HG03571 (cell line): ENCODE data around the gene LHX1.

Source experiments
- ATAC-seq: cut with Tn5 transposase; IDR thresholded peaks from one replicate; pipeline ENCODE4 v1.9.1; 2021; ENCODE audit not compliant: unreplicated experiment

Gene LHX1

DNA sequence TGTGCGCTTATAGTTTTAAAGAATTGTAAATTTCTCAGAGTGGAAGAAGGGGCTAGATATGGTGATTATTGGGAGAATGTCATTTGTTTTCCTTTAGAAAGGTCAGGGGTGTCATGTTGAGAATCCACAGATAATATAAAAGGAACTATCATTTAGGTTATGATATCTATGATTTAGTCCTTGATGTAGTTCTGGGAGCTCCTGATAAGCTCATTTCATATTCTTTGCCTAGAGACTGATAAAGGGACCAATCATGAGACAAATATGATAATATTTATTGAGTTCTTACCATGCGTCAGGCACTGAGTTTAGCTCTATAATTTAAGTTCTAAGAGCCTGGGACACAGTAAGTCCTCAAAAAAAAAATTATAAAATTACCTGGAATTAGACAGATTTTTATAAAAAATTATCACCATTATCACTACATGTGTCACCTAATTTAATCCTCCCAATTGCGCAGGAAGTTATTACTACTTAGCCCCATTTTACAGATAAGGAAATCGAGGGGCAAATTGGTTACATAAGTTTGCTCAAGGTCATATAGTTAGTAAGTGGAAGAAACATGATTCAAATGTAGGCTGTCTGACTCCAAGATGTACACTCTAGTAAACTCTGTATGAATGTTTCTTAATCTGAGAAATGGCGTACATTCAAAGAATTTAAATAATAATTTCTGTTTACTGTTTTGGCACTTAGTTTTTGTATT is 14.0 kb downstream of the LHX1 start:
- no peak for ATAC-seq

DNA sequence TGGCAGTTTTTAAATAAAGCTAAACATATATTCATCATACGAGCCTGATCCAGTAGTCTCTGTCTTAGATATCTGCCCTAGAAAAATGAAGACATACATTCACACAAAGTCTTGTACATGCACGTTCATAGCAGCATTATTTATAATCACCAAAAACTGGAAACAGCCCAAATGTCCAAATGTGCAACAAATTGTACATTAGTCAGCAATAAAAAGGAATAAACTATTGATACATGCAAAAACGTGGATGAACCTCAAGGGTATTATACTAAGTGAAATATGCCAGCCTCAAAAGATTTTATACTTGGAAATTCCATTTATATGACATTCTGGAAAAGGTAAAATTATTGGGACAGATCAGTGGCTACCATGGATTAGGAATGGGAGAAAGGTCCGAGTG is 34.2 kb downstream of the LHX1 start:
- ATAC-seq = no peak

DNA sequence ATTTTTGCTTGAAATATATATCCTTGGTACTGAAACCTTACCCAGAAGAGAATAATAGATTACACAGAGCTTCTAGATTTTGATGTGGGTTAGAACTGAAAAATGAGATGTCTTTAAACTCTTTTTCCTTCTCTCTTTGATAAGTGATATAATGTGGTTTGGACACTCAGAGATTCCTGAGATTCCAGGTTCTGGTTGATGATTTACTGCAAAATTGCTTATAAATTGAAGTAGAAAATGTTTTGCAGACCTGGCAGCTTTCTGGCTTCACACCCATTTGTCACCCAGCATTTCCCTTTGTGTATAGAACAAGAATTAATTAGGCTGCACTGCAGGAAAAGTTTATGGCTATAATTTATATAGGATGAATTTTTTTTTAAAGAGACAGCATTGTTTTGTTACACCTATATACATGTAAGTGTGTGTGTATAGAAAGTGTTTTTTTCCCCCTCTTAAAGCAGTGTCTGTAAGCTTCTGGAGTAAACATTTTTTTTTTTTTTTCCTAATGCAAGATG is 35.0 kb downstream of the LHX1 start:
- no peak for ATAC-seq

DNA sequence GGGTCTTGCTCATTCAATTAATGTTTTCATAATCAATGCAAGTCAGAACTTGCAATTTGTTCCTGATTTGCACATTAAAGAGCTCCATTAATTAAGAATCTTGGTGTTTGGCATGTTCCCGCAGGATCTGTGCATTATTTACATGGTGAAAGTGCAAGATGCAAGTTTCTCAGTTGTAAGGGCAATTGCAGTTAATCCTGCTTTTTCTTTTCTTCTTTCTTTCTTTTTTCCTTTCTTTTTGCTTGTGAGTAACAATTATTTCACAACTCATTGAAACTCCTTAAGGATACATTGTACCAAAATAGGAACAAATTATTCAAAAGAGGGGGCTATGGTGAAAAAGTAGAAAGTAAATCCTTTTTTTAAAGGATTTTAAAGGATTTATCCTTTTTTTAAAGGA is 35.6 kb downstream of the LHX1 start:
- ATAC-seq = no peak

DNA sequence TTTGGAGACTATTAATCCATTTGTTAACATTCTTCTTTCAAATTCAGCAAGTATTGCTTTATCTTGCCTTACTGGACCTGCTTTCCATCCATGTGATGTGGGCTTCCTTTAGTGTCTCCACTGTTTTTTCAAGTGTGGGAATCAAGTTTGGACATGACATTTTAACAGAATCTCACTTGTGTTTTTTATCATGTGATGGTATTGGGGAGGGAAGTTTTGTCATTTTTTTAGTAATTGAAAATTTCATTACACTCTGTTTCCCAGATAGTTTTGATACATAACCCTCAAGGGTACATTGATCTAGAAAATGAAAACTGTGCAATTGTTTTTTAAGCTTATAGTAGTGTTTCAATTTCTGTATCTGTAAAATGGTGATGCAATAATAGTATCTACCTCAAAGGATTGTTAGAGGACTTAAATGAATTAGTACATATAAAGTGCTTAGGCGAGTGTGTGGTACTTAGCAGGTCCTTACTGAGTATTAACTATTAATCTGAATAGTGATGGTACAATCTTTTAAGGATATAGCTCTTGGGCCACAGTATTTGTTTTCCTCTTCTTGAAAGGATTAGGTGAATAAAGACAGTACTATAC is 38.7 kb downstream of the LHX1 start:
- ATAC-seq = no peak

DNA sequence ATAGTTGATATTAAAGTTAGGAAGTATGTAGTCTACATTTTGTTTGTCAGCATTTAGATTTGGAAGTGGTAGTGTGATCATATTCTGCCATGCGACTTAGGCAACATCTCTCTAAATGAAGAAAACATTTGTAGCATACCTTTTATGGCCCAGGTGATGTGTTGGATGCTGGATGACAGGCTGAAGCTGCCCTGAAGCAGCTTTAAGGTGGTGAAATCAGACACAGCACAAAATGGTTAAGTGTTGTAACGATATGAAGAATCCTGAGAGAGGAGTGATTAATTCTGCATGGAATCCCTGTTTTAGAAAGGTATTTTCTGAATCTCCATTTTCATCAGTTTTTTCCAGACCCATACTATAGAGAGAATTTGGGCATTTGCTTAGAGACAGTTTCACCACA is 39.8 kb downstream of the LHX1 start:
- no peak for ATAC-seq

DNA sequence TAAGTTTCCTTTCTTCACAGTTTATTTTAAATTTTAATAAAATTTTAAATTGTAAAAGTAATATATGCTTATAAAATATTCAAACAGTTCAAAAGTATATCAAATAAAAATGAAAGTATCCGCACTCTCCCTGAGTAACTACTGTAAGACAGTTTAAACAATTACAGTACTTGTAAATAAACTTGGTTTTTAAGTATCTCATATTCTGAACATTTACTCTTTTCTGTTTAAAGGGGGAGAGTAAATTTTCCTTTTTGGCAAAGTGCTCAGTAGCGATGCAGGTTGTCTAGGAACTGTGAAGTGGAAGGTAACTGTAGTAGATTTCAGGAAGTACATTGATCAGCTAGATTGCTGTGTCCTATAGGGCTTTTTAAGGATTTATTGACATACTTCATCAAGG is 40.3 kb downstream of the LHX1 start:
- ATAC-seq = no peak

DNA sequence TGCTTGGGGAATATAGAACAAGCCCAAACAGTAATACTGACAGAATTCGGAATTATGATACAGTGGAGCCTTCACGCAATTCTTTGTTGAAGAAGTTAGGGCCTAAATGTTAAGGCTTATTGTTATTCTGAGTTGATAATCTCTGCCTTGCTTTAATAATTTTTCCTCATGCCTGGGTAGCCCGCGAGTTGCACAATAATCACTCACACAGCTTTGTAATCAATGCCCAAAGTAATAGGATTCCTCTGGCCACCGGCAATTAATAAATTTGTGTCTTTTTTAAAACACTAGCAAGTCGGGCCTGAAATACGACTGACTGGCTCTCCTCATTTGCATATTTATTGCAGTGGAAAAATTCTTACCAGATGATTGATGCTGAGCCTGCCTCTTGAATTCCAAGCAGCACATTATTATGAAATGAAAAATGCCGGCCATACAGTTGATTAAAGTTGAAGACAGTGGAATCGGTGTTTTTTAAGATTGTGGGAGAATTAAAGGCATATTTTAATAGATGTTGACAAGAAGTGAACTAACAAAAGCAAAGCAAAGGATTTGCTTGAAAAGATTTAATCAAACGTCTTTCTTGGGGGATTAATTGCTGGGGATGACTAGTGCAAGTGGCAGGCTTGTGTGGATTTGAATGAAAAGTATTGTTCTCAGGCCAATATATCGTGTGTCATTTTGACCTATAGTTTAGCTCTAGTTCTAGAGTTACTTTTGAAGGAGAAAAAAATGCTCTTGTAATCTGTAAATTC is 41.7 kb downstream of the LHX1 start:
- ATAC-seq = no peak

DNA sequence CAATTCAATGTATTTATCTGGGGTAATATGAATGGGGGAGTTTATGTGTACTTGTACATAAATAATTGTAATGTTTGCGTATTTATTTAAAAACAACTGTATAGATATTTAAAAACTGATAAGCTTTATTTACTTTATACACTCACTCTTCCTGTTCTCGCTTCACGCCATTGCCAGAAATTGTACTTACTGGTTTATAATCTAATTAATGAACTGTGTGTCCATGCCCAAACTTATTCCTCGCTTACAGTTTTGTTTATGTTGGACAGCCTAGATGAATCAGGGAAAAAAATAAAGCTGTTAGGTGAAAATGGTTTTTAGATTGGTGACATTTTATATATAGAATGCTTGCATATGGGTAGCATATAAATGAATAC is 42.3 kb downstream of the LHX1 start:
- ATAC-seq = no peak

DNA sequence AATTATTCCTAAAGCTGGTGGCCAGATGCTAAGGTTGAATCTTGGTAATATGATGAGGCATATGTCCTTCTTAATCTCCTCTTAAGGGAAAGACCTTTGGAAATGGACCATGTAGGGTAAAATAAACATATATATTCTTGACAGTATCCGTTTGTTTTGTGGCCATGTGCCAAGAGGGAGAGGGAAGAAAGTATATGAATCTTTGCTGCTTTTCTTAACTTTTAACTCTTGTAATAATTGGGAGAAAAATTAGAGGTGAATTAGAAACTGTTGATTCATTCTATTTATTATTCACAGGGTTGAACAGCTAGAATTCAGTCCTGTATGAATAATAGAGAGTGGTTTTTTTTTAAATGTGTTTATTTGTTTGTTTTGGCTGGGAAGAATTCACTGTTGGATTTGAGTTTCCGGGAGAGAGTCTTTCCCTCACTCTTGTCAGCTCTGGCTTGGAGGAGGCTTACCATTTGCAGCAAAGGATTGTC is 43.0 kb downstream of the LHX1 start:
- no peak for ATAC-seq

DNA sequence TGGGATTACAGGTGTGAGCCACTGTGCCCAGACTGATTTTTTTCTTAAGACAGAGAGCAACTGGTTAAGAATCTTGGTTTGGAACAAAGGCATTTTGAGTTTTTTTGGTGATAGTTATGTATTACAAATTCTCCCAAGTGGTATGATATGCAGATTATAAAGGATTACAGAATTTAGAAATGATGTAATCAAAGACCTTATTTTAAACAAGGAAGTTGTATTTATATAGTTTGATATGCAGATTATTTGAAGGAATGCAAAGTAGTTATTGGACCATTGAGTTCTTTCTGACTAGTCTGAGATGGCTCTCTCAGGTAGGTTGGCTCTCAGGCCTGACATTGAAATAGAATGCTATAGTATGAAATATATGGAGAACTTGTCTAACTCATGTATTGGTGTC is 46.3 kb downstream of the LHX1 start:
- no peak for ATAC-seq

DNA sequence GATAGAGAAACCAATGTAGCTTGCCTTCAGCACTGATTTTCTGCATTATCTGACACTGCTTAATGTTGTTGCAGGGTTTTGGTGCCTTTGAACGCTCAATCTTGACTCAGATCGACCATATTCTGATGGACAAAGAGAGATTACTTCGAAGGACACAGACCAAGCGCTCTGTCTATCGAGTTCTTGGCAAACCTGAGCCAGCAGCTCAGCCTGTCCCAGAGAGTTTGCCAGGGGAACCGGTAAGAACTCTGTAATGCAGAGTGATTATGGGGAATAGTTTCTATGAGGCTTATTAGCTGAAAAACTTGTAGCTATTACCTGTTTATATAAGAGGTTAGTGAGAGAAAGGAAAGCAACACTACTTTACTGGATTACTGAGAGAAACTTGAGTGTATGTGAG is 51.9 kb downstream of the LHX1 start:
- no peak for ATAC-seq

DNA sequence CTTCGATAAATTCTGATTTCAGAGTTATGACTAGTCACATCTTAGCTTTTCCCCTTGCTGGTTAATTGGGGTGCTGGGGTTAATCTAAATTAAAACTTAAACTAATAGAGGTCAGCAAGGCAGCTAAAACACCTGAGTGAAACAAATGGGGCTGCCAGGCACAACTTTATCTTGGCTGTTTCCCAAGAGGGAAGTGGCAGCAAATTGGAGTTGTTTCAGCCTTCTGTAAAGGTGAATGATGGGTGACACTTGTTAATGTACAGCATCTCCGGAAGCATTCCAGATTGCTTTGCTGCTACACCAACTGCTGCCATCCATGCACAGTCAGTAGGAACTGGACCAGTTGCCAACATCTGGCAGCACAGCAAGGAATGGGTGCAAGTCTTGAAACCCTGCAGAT is 55.4 kb downstream of the LHX1 start:
- no peak for ATAC-seq

DNA sequence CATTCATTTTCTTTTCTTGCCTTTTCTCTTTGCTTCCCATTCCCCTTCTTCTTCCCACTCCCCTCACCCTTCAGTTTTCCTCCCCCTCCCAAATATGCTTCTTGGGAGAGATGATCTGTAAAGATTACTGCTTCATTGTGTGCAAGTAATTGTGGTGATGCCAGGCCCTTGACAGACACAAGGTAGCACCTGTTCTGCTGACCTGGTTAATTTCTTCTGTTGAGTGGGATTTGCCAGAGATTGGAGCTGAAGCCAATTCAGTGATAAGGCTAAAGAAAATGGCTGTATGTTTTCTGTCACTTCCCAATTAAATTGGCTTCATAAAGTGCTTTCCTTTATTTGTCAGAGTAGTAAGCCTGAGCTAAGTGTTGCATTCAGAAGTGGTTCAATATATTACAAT is 56.0 kb downstream of the LHX1 start:
- no peak for ATAC-seq
